Gastrocnemius medialis (tissue), 4 donors: ENCODE data around the gene NR1H3.

Experiments used
- POLR2A ChIP-seq, 2 donors: fragments of 450-650 bp; IDR thresholded peaks; one replicate each; pipeline ENCODE4 v1.6.1; 2017; ENCODE audit warnings: antibody characterized with exemption in 2 of 2, mild to moderate bottlenecking in 2 of 2, moderate library complexity in 2 of 2
- TF ChIP-seq, protein P1 (sequence below), 5 experiments: fragments of 450-650 bp in 3 of 5; fragments of 200-600 bp in 2 of 5; sonication (generic) in 2 of 5; IDR thresholded peaks in 4 of 5; conservative IDR thresholded peaks in 1 of 5; 1 replicate in 4 of 5; 2 replicates in 1 of 5; pipeline ENCODE4 v1.5.1; 2016 to 2019; ENCODE audit warnings: antibody characterized with exemption in 5 of 5, mild to moderate bottlenecking in 3 of 5, moderate library complexity in 3 of 5

DNA sequence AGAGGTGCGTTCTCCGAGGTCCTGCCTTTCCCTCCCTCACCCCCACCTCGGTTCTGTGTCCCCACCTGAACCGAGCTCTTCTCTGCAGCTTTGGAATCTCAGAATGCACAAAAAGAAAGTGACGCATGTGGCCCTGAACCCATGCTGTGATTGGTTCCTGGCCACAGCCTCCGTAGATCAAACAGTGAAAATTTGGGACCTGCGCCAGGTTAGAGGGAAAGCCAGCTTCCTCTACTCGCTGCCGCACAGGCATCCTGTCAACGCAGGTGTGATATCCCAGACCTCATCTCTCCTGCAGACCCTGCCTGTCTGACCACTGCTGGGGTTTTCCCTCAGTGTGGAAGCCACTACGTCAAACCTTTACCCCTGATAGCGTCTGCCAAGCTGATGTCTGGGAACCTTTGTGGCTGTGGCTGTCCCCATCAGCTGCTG lies 23.1 kb upstream of the NR1H3 start:
- no peak for TF ChIP-seq POLR2A (IDR thresholded peaks at IDR 0.05)
- TF ChIP-seq, protein P1, sequence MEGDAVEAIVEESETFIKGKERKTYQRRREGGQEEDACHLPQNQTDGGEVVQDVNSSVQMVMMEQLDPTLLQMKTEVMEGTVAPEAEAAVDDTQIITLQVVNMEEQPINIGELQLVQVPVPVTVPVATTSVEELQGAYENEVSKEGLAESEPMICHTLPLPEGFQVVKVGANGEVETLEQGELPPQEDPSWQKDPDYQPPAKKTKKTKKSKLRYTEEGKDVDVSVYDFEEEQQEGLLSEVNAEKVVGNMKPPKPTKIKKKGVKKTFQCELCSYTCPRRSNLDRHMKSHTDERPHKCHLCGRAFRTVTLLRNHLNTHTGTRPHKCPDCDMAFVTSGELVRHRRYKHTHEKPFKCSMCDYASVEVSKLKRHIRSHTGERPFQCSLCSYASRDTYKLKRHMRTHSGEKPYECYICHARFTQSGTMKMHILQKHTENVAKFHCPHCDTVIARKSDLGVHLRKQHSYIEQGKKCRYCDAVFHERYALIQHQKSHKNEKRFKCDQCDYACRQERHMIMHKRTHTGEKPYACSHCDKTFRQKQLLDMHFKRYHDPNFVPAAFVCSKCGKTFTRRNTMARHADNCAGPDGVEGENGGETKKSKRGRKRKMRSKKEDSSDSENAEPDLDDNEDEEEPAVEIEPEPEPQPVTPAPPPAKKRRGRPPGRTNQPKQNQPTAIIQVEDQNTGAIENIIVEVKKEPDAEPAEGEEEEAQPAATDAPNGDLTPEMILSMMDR (IDR thresholded peaks at IDR 0.05 in 4 of 5, conservative IDR thresholded peaks at IDR 0.05 in 1 of 5), result no peak
